ENCODE data around the gene MAN2B1. TPM values are rescaled to one million over a fixed set of nuclear protein-coding genes. Genes with fewer than 3 reads are reported as not detected.

MAN2B1 gene
- total RNA-seq, 1 donor from 2014 or later: 120 TPM

GRCh38 chr19:12675940-12676339 is 9.4 kb upstream of the MAN2B1 start:
- Mint-ChIP-seq H3K9me3 (ENCODE audit: unreplicated experiment) (no peaks in the 10 kb centered on the region), H3K36me3 (ENCODE audit: unreplicated experiment) (peaks cover 30% of the 10 kb centered on the region), H3K4me1 (ENCODE audit: unreplicated experiment) (peaks cover 12% of the 10 kb centered on the region), H3K4me3 (ENCODE audit: unreplicated experiment) (no peak overlapping the region), H3K27ac (ENCODE audit: unreplicated experiment) (no peak overlapping the region), H3K27me3 (ENCODE audit: unreplicated experiment) (no peaks in the 10 kb centered on the region)
- no peak for TF ChIP-seq CTCF (IDR thresholded peaks at IDR 0.05)
- no peak for DNase-seq (ENCODE audit: extremely low spot score, unreplicated experiment)

- no peak for DNase-seq (ENCODE audit: extremely low spot score, unreplicated experiment)
- Mint-ChIP-seq H3K4me3 (ENCODE audit: unreplicated experiment) (no peak overlapping the region), H3K27me3 (ENCODE audit: unreplicated experiment) (no peaks in the 10 kb centered on the region), H3K9me3 (ENCODE audit: unreplicated experiment) (no peaks in the 10 kb centered on the region), H3K4me1 (ENCODE audit: unreplicated experiment) (peaks cover 12% of the 10 kb centered on the region), H3K27ac (ENCODE audit: unreplicated experiment) (no peak overlapping the region), H3K36me3 (ENCODE audit: unreplicated experiment) (peaks cover 30% of the 10 kb centered on the region)
- no peak for TF ChIP-seq CTCF (IDR thresholded peaks at IDR 0.05)
Measured at GRCh38 chr19:12675399-12675798, 8.9 kb upstream of the MAN2B1 start.

- no peak overlapping the region for H3K4me3 Mint-ChIP-seq (ENCODE audit: unreplicated experiment)
- H3K4me1 Mint-ChIP-seq (ENCODE audit: unreplicated experiment): peaks cover 26% of the 10 kb centered on the region
- peaks cover 21% of the 10 kb centered on the region for H3K36me3 Mint-ChIP-seq (ENCODE audit: unreplicated experiment)
- H3K27me3 Mint-ChIP-seq (ENCODE audit: unreplicated experiment): no peaks in the 10 kb centered on the region
- TF ChIP-seq CTCF (IDR thresholded peaks at IDR 0.05): no peak
- no peak for DNase-seq (ENCODE audit: extremely low spot score, unreplicated experiment)
- H3K9me3 Mint-ChIP-seq (ENCODE audit: unreplicated experiment): no peaks in the 10 kb centered on the region
- no peak overlapping the region for H3K27ac Mint-ChIP-seq (ENCODE audit: unreplicated experiment)
Measured at GRCh38 chr19:12672744-12673143, 6.2 kb upstream of the MAN2B1 start.

- DNase-seq (ENCODE audit: extremely low spot score, unreplicated experiment): no peak
- Mint-ChIP-seq H3K36me3 (ENCODE audit: unreplicated experiment) (peaks cover 16% of the 10 kb centered on the region), H3K4me1 (ENCODE audit: unreplicated experiment) (peaks cover 36% of the 10 kb centered on the region), H3K9me3 (ENCODE audit: unreplicated experiment) (no peaks in the 10 kb centered on the region), H3K4me3 (ENCODE audit: unreplicated experiment) (peak overlapping the region; percentile 87), H3K27me3 (ENCODE audit: unreplicated experiment) (no peaks in the 10 kb centered on the region), H3K27ac (ENCODE audit: unreplicated experiment) (peak overlapping the region; percentile 100)
- no peak for TF ChIP-seq CTCF (IDR thresholded peaks at IDR 0.05)
Measured at GRCh38 chr19:12670159-12670928, 3.8 kb upstream of the MAN2B1 start.

- H3K9me3 Mint-ChIP-seq (ENCODE audit: unreplicated experiment): no peaks in the 10 kb centered on the region
- H3K4me3 Mint-ChIP-seq (ENCODE audit: unreplicated experiment): peak overlapping the region; percentile 87
- H3K4me1 Mint-ChIP-seq (ENCODE audit: unreplicated experiment): peaks cover 36% of the 10 kb centered on the region
- peak; percentile 90 for DNase-seq (ENCODE audit: extremely low spot score, unreplicated experiment)
- TF ChIP-seq CTCF (IDR thresholded peaks at IDR 0.05): no peak
- no peaks in the 10 kb centered on the region for H3K27me3 Mint-ChIP-seq (ENCODE audit: unreplicated experiment)
- H3K27ac Mint-ChIP-seq (ENCODE audit: unreplicated experiment): peak overlapping the region; percentile 100
- peaks cover 11% of the 10 kb centered on the region for H3K36me3 Mint-ChIP-seq (ENCODE audit: unreplicated experiment)
Measured at GRCh38 chr19:12669270-12670158, 3.0 kb upstream of the MAN2B1 start.
